H54 (cell line): ENCODE data around the gene GCSAM.

Source experiments
- DNase-seq: peaks from one replicate; pipeline ENCODE4 v3.0.0; 2011; ENCODE audit warnings: low spot score, mixed read lengths; ENCODE audit not compliant: insufficient read length
- FAIRE-seq: peaks from 3 replicates; lab custom pipeline; 2011; peaks lifted over from hg19 to GRCh38; lab: Jason Lieb, UNC
- POLR2A ChIP-seq: IDR thresholded peaks from 2 replicates; pipeline ENCODE4 v1.6.1; 2011; ENCODE audit warnings: low read depth, mild to moderate bottlenecking, low read length

The GCSAM gene

GRCh38 chr3:112134335-112135124 lies 1.5 kb upstream of the GCSAM start:
- TF ChIP-seq POLR2A, result no peak
- no peak for FAIRE-seq
- no peak for DNase-seq

- DNase-seq, result no peak
- FAIRE-seq, result no peak
- no peak for TF ChIP-seq POLR2A
These were observed 732 bp upstream of the GCSAM start for GRCh38 chr3:112133626-112134334.

- no peak for TF ChIP-seq POLR2A
- no peak for FAIRE-seq
- DNase-seq, result no peak
These were observed 494 bp downstream of the GCSAM start for GRCh38 chr3:112132554-112132953.

- FAIRE-seq, result no peak
- DNase-seq, result no peak
- no peak for TF ChIP-seq POLR2A
These were observed 960 bp downstream of the GCSAM start for GRCh38 chr3:112132088-112132487.

- no peak for DNase-seq
These were observed 1.9 kb downstream of the GCSAM start for GRCh38 chr3:112131111-112131510.

GRCh38 chr3:112130638-112130993 lies 2.4 kb downstream of the GCSAM start:
- DNase-seq (no peak), FAIRE-seq (no peak)
- no peak for TF ChIP-seq POLR2A

More at GRCh38 chr3:112131111-112131510, 1.9 kb downstream of the GCSAM start:
- TF ChIP-seq POLR2A, result no peak
- no peak for FAIRE-seq

GRCh38 chr3:112129925-112130637 lies 3.0 kb downstream of the GCSAM start:
- no peak for FAIRE-seq
- no peak for TF ChIP-seq POLR2A

GRCh38 chr3:112128843-112129727 lies 4.0 kb downstream of the GCSAM start:
- no peak for TF ChIP-seq POLR2A
- DNase-seq (no peak), FAIRE-seq (no peak)

More at GRCh38 chr3:112129925-112130637, 3.0 kb downstream of the GCSAM start:
- DNase-seq, result no peak

GRCh38 chr3:112127522-112128494 lies 5.2 kb downstream of the GCSAM start:
- FAIRE-seq (no peak), DNase-seq (no peak)
- no peak for TF ChIP-seq POLR2A

- no peak for FAIRE-seq
- DNase-seq, result no peak
- no peak for TF ChIP-seq POLR2A
These were observed 6.5 kb downstream of the GCSAM start for GRCh38 chr3:112126511-112126911.

GRCh38 chr3:112124907-112125607 lies 8.0 kb downstream of the GCSAM start:
- DNase-seq, result no peak
- no peak for TF ChIP-seq POLR2A
- no peak for FAIRE-seq

- no peak for TF ChIP-seq POLR2A
- FAIRE-seq (no peak), DNase-seq (no peak)
These were observed 9.5 kb downstream of the GCSAM start for GRCh38 chr3:112123548-112123947.
